ENCODE measurements around the gene FARP1.
"Not testable (repeated sequence)": the region's sequence is repeated elsewhere in the genome, so short reads cannot be mapped to it uniquely, and the experiment has no call there.

FARP1 gene

GRCh38 chr13:98230762-98231161, 87.9 kb downstream of the FARP1 start:
- DNase-seq = not testable (repeated sequence)

- DNase-seq = no peak
Measured at GRCh38 chr13:98232456-98232855, 89.6 kb downstream of the FARP1 start.

- DNase-seq = no peak
Measured at GRCh38 chr13:98233127-98233526, 90.2 kb downstream of the FARP1 start.

GRCh38 chr13:98234348-98234747, 91.5 kb downstream of the FARP1 start:
- no peak for DNase-seq

GRCh38 chr13:98236197-98236596, 93.3 kb downstream of the FARP1 start:
- DNase-seq = no peak

- DNase-seq = no peak
Measured at GRCh38 chr13:98237331-98237730, 94.4 kb downstream of the FARP1 start.

GRCh38 chr13:98239162-98240076, 96.5 kb downstream of the FARP1 start:
- no peak for DNase-seq

- DNase-seq = no peak
Measured at GRCh38 chr13:98240135-98240534, 97.2 kb downstream of the FARP1 start.

- no peak for DNase-seq
Measured at GRCh38 chr13:98240974-98241373, 98.1 kb downstream of the FARP1 start.

- DNase-seq = no peak
Measured at GRCh38 chr13:98241976-98242375, 99.1 kb downstream of the FARP1 start.

- no peak for DNase-seq
Measured at GRCh38 chr13:98242403-98242802, 99.5 kb downstream of the FARP1 start.

- no peak for DNase-seq
Measured at GRCh38 chr13:98243929-98244272, 101.0 kb downstream of the FARP1 start.

GRCh38 chr13:98246538-98247172, 103.8 kb downstream of the FARP1 start:
- no peak for DNase-seq

- no peak for DNase-seq
Measured at GRCh38 chr13:98251708-98252107, 108.8 kb downstream of the FARP1 start.

- no peak for DNase-seq
Measured at GRCh38 chr13:98252931-98253470, 110.1 kb downstream of the FARP1 start.

GRCh38 chr13:98253526-98253925, 110.6 kb downstream of the FARP1 start:
- DNase-seq = no peak

GRCh38 chr13:98254513-98254912, 111.6 kb downstream of the FARP1 start:
- no peak for DNase-seq

GRCh38 chr13:98258226-98258625, 115.3 kb downstream of the FARP1 start:
- DNase-seq = no peak

GRCh38 chr13:98260357-98261164, 117.7 kb downstream of the FARP1 start:
- DNase-seq = no peak

GRCh38 chr13:98261165-98261702, 118.3 kb downstream of the FARP1 start:
- no peak for DNase-seq

- DNase-seq = no peak
Measured at GRCh38 chr13:98262292-98262691, 119.4 kb downstream of the FARP1 start.

GRCh38 chr13:98263841-98264240, 120.9 kb downstream of the FARP1 start:
- DNase-seq = no peak

GRCh38 chr13:98264877-98265276, 122.0 kb downstream of the FARP1 start:
- DNase-seq = no peak
